IMR-90 (cell line): ENCODE measurements around the gene WDR70. TPM values are rescaled to one million over a fixed set of nuclear protein-coding genes. Genes with fewer than 3 reads are reported as not detected.

Source experiments
- ATAC-seq: fragments of 200-7000 bp; cut with Tn5 transposase; 2 replicates; pipeline ENCODE4 v1.9.1; 2020; ENCODE audit warnings: low read depth, mild to moderate bottlenecking, moderate library complexity
- BruUV-seq: library from RNA; stranded (reverse); fragments of 400-500 nt; replicated peaks from 2 replicates; lab custom pipeline; 2021; lab: Mats Ljungman, UMichigan
- CTCF ChIA-PET: fragments of 300-600 bp; formaldehyde crosslinking; extraction: SDS; loops from one replicate; lab custom pipeline; 2021; ENCODE audit warnings: antibody characterized with exemption; lab: Yijun Ruan, JAX
- POLR2A ChIA-PET: fragments of 300-600 bp; sonication (Branson Sonifier 250); formaldehyde crosslinking; loops from one replicate; lab custom pipeline; 2022; ENCODE audit warnings: antibody characterized with exemption; ENCODE audit not compliant: unreplicated experiment; lab: Charles Lee
- DNase-seq: peaks from one replicate; pipeline ENCODE4 v3.0.0; 2013
- H2AFZ ChIP-seq: replicated peaks from 2 replicates; pipeline ENCODE3; 2013; ENCODE audit warnings: low read length, mild to moderate bottlenecking; ENCODE audit not compliant: poor library complexity
- H2AK5ac ChIP-seq: 2 replicates; pipeline ENCODE4 v1.6.1; 2013; ENCODE audit warnings: low read depth, low read length, inconsistent platforms
- H2AK9ac ChIP-seq: replicated peaks from 2 replicates; pipeline ENCODE3; 2013; ENCODE audit warnings: mild to moderate bottlenecking, low read depth, low read length, moderate library complexity; ENCODE audit not compliant: poor library complexity
- H2BK120ac ChIP-seq: 2 replicates; pipeline ENCODE4 v1.6.1; 2013; ENCODE audit warnings: low read depth, low read length, inconsistent platforms
- H2BK15ac ChIP-seq: 3 replicates; pipeline ENCODE4 v1.6.1; 2013; ENCODE audit warnings: low read depth, low read length, inconsistent platforms
- H2BK20ac ChIP-seq: 2 replicates; pipeline ENCODE4 v1.6.1; 2013; ENCODE audit warnings: low read depth, mild to moderate bottlenecking, inconsistent platforms, low read length, moderate library complexity
- H2BK5ac ChIP-seq: 2 replicates; pipeline ENCODE4 v1.6.1; 2013; ENCODE audit warnings: mild to moderate bottlenecking, low read depth, low read length, inconsistent platforms; ENCODE audit not compliant: poor library complexity, severe bottlenecking
- H3K14ac ChIP-seq: replicated peaks from 2 replicates; pipeline ENCODE4 v1.6.1; 2013; ENCODE audit warnings: low read depth, low read length, inconsistent platforms
- H3K18ac ChIP-seq: 2 replicates; pipeline ENCODE4 v1.6.1; 2013; ENCODE audit warnings: low read depth, low read length, control low read depth
- H3K23ac ChIP-seq: 2 replicates; pipeline ENCODE4 v1.6.1; 2013; ENCODE audit warnings: low read depth, low read length, inconsistent platforms
- H3K27ac ChIP-seq: 2 replicates; pipeline ENCODE4 v1.5.1; 2013; ENCODE audit warnings: mild to moderate bottlenecking, control low read depth, low read length; ENCODE audit not compliant: insufficient read depth
- H3K27me3 ChIP-seq: 2 replicates; pipeline ENCODE4 v1.6.1; 2013; ENCODE audit warnings: low read length; ENCODE audit not compliant: control insufficient read depth, insufficient read depth
- H3K36me3 ChIP-seq: 2 replicates; pipeline ENCODE4 v1.6.1; 2013; ENCODE audit warnings: low read length, mixed read lengths; ENCODE audit not compliant: control insufficient read depth, insufficient read depth
- H3K4ac ChIP-seq: 2 replicates; pipeline ENCODE4 v1.6.1; 2013; ENCODE audit warnings: low read depth, low read length, inconsistent platforms
- H3K4me1 ChIP-seq: 2 replicates; pipeline ENCODE4 v1.6.1; 2013; ENCODE audit warnings: low read length, mixed read lengths; ENCODE audit not compliant: control insufficient read depth, insufficient read depth
- H3K4me2 ChIP-seq: 2 replicates; pipeline ENCODE4 v1.6.1; 2013; ENCODE audit warnings: low read depth, mild to moderate bottlenecking, control low read depth, low read length, moderate library complexity
- H3K4me3 ChIP-seq: 2 replicates; pipeline ENCODE4 v1.5.1; 2013; ENCODE audit warnings: low read depth, mild to moderate bottlenecking, control low read depth, low read length, moderate library complexity; ENCODE audit not compliant: insufficient read depth
- H3K56ac ChIP-seq: 2 replicates; pipeline ENCODE4 v1.6.1; 2013; ENCODE audit warnings: low read length, inconsistent platforms; ENCODE audit not compliant: insufficient read depth; ENCODE audit errors: extremely low read depth
- H3K79me1 ChIP-seq, 2 experiments: 2 replicates each; pipeline ENCODE4 v1.6.1; 2013; ENCODE audit warnings: low read length in 2 of 2, inconsistent platforms in 1 of 2, low read depth in 1 of 2
- H3K9ac ChIP-seq: 2 replicates; pipeline ENCODE4 v1.6.1; 2013; ENCODE audit warnings: low read depth, low read length, control low read depth
- H3K9me1 ChIP-seq: 2 replicates; pipeline ENCODE4 v1.6.1; 2013; ENCODE audit warnings: low read length, inconsistent platforms; ENCODE audit not compliant: insufficient read depth
- H3K9me3 ChIP-seq: 2 replicates; pipeline ENCODE4 v1.6.1; 2013; ENCODE audit warnings: low read length; ENCODE audit not compliant: control insufficient read depth, insufficient read depth
- H4K20me1 ChIP-seq: 2 replicates; pipeline ENCODE4 v1.6.1; 2013; ENCODE audit warnings: low read length, inconsistent platforms; ENCODE audit not compliant: insufficient read depth
- H4K5ac ChIP-seq: 2 replicates; pipeline ENCODE4 v1.6.1; 2013; ENCODE audit warnings: mild to moderate bottlenecking, low read depth, low read length, control low read depth
- H4K8ac ChIP-seq, 2 experiments: 2 replicates each; pipeline ENCODE4 v1.6.1; 2013; ENCODE audit warnings: low read depth in 2 of 2, low read length in 2 of 2, control low read depth in 1 of 2, inconsistent platforms in 1 of 2
- H4K91ac ChIP-seq: 2 replicates; pipeline ENCODE4 v1.6.1; 2013; ENCODE audit warnings: low read depth, low read length, inconsistent platforms; ENCODE audit not compliant: insufficient read depth
- ELK1 ChIP-seq: fragments of 150-350 bp; IDR thresholded peaks from 2 replicates; pipeline ENCODE4 v1.6.1; 2016; ENCODE audit warnings: low read depth, mild to moderate bottlenecking, low read length, moderate library complexity, borderline replicate concordance
- MAFK ChIP-seq: IDR thresholded peaks from 2 replicates; pipeline ENCODE4 v1.6.1; 2012; ENCODE audit warnings: low read depth, low read length, improper control_type of control experiment
- MAZ ChIP-seq: IDR thresholded peaks from 2 replicates; pipeline ENCODE4 v1.6.1; 2012; ENCODE audit warnings: low read depth, mild to moderate bottlenecking, low read length, improper control_type of control experiment, moderate library complexity, borderline replicate concordance
- MXI1 ChIP-seq: IDR thresholded peaks from 2 replicates; pipeline ENCODE4 v1.6.1; 2012; ENCODE audit warnings: low read depth, mild to moderate bottlenecking, low read length, moderate library complexity, borderline replicate concordance
- NFE2L2 ChIP-seq: fragments of 150-350 bp; IDR thresholded peaks from 2 replicates; pipeline ENCODE4 v1.6.1; 2016; ENCODE audit warnings: low read depth, mild to moderate bottlenecking, low read length
- POLR2A ChIP-seq: IDR thresholded peaks from 2 replicates; pipeline ENCODE4 v1.6.1; 2012; ENCODE audit warnings: mild to moderate bottlenecking, low read depth, low read length
- RAD21 ChIP-seq: IDR thresholded peaks from 2 replicates; pipeline ENCODE4 v1.6.1; 2012; ENCODE audit warnings: low read length, improper control_type of control experiment
- RCOR1 ChIP-seq: IDR thresholded peaks from 2 replicates; pipeline ENCODE4 v1.6.1; 2012; ENCODE audit warnings: mild to moderate bottlenecking, low read length, improper control_type of control experiment; ENCODE audit not compliant: insufficient replicate concordance
- RFX5 ChIP-seq: IDR thresholded peaks from 2 replicates; pipeline ENCODE4 v1.8.0; 2012; ENCODE audit warnings: low read depth, mild to moderate bottlenecking, low read length, moderate library complexity
- SMC3 ChIP-seq: fragments of 150-350 bp; IDR thresholded peaks from 2 replicates; pipeline ENCODE4 v1.6.1; 2016; ENCODE audit warnings: low read depth, mild to moderate bottlenecking, antibody characterized with exemption, low read length, moderate library complexity
- WGBS, 2 experiments: methylation state at CpG; one replicate each; pipeline versions ENCODE4 v1.1.5 to v1.1.7; 2013; ENCODE audit warnings: missing lambda C conversion rate in 2 of 2; ENCODE audit not compliant: insufficient read length in 1 of 2; ENCODE audit errors: extremely low coverage in 2 of 2; 5-methylcytosine and 5-hydroxymethylcytosine counted together
- dilution Hi-C: fragments of 300-500 bp; cut with HindIII; formaldehyde crosslinking; loops from one replicate; pipeline ENCODE4 v1.14.3; 2018; ENCODE audit warnings: low sequenced_read_pairs; ENCODE audit not compliant: unreplicated experiment
- in situ Hi-C: fragments of 300-500 bp; cut with MboI; formaldehyde crosslinking; loops from 3 replicates; pipeline ENCODE4 v1.14.3; 2019; ENCODE audit warnings: low sequenced_read_pairs, inconsistent platforms, mixed read lengths
- intact Hi-C: fragments of 100-400 bp; cut with micrococcal nuclease; formaldehyde crosslinking; loops from 2 replicates; pipeline ENCODE4 v1.10.0; 2022
- polyA plus RNA-seq, 3 experiments: library from polyadenylated mRNA; depleted of rRNA; stranded (reverse); fragments of >200 nt; gene quantifications; 2 replicates each; pipeline ENCODE4 v1.2.3, GENCODE V29; 2012; ENCODE audit warnings: low replicate concordance in 1 of 3
- total RNA-seq: library from RNA; depleted of rRNA; stranded (reverse); fragments of >200 nt; gene quantifications from 2 replicates; pipeline ENCODE4 v1.2.3, GENCODE V29; 2012
- TF ChIP-seq, protein P1 (sequence below): conservative IDR thresholded peaks from 2 replicates; pipeline ENCODE4 v1.5.1; 2012; ENCODE audit warnings: mild to moderate bottlenecking, low read depth, low read length, improper control_type of control experiment
- TF ChIP-seq, protein P2 (sequence below): fragments of 150-350 bp; IDR thresholded peaks from 2 replicates; pipeline ENCODE4 v1.6.1; 2017; ENCODE audit warnings: mild to moderate bottlenecking, antibody characterized with exemption, low read length, low read depth

Gene WDR70
- total and polyA plus RNA-seq, 2 of the 4 experiments (the other 2 are of a cell fraction), result 16.7 to 29.9 TPM

DNA sequence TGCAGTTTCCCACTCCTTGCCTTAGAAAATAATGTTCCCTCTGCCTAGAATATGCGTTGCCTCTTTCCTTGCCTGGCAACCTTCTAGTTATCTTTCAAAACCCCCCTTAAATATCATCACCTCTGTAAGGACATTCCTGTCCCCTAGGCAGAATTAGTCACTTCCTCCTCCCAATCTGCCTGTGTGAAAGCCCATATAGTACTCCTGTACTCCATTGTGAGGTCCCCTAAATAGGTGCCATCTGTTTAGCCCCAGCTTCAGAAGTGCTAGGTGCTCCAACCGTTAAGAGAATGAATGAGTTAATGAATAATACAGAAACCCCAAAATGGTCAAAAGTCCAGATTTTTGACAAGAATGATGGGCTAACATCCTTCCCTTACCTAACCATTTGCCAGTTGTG is 279.3 kb downstream of the WDR70 start:
- no peak overlapping the region for H2BK15ac ChIP-seq
- H2BK5ac ChIP-seq, result no peak overlapping the region
- no peak overlapping the region for H2BK20ac ChIP-seq
- in situ Hi-C loops (no loop called here), intact Hi-C loops (no loop called here), dilution Hi-C loops (no loop called here)
- CTCF ChIA-PET, result no interaction called here
- no peak overlapping the region for H2AK9ac ChIP-seq
- WGBS, 2 experiments, result 100% methylated on average over 1 of the region's 2 CpGs; no CpG with 5 or more reads in 1 of the 2 experiments
- no peak overlapping the region for H3K56ac ChIP-seq
- H4K20me1 ChIP-seq, result no peaks in the 10 kb centered on the region
- H3K4me3 ChIP-seq, result no peak overlapping the region
- H4K91ac ChIP-seq, result no peak overlapping the region
- no peak overlapping the region for H2AK5ac ChIP-seq
- H3K4ac ChIP-seq, result no peak overlapping the region
- H2BK120ac ChIP-seq, result no peak overlapping the region
- no peak for TF ChIP-seq NFE2L2
- TF ChIP-seq, protein P1, sequence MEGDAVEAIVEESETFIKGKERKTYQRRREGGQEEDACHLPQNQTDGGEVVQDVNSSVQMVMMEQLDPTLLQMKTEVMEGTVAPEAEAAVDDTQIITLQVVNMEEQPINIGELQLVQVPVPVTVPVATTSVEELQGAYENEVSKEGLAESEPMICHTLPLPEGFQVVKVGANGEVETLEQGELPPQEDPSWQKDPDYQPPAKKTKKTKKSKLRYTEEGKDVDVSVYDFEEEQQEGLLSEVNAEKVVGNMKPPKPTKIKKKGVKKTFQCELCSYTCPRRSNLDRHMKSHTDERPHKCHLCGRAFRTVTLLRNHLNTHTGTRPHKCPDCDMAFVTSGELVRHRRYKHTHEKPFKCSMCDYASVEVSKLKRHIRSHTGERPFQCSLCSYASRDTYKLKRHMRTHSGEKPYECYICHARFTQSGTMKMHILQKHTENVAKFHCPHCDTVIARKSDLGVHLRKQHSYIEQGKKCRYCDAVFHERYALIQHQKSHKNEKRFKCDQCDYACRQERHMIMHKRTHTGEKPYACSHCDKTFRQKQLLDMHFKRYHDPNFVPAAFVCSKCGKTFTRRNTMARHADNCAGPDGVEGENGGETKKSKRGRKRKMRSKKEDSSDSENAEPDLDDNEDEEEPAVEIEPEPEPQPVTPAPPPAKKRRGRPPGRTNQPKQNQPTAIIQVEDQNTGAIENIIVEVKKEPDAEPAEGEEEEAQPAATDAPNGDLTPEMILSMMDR, result no peak
- TF ChIP-seq POLR2A, result no peak
- TF ChIP-seq MAFK, result no peak
- TF ChIP-seq MXI1, result no peak
- TF ChIP-seq RAD21, result no peak
- TF ChIP-seq RFX5, result no peak
- no peak for TF ChIP-seq ELK1
- no peak for TF ChIP-seq RCOR1
- TF ChIP-seq, protein P2, sequence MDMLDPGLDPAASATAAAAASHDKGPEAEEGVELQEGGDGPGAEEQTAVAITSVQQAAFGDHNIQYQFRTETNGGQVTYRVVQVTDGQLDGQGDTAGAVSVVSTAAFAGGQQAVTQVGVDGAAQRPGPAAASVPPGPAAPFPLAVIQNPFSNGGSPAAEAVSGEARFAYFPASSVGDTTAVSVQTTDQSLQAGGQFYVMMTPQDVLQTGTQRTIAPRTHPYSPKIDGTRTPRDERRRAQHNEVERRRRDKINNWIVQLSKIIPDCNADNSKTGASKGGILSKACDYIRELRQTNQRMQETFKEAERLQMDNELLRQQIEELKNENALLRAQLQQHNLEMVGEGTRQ, result no peak
- TF ChIP-seq MAZ, result no peak
- TF ChIP-seq SMC3, result no peak
- no peak overlapping the region for H2AFZ ChIP-seq
- DNase-seq, result no peak
- H3K9me1 ChIP-seq, result no peaks in the 10 kb centered on the region; the same call in 1 of the 2 replicates
- peaks cover 2% of the 10 kb centered on the region; the same call in 1 of the 2 replicates for H3K9me3 ChIP-seq
- 0 out of 4 replicates have a peak, but pooled peaks cover 0 to 2% of the 10 kb centered on the region in 2 experiments for H3K79me1 ChIP-seq
- no TSS peak for BruUV-seq
- no peak overlapping the region for H3K14ac ChIP-seq
- H4K5ac ChIP-seq, result no peak overlapping the region
- no peaks in the 10 kb centered on the region for H3K27me3 ChIP-seq
- H3K18ac ChIP-seq, result no peak overlapping the region
- no peak overlapping the region for H4K8ac ChIP-seq
- no peaks in the 10 kb centered on the region for H3K36me3 ChIP-seq
- no peaks in the 10 kb centered on the region for H3K4me1 ChIP-seq
- ATAC-seq, result no peak
- no peak overlapping the region for H3K27ac ChIP-seq
- H3K23ac ChIP-seq, result no peak overlapping the region
- H3K9ac ChIP-seq, result no peak overlapping the region
- no peak overlapping the region for H3K4me2 ChIP-seq
- POLR2A ChIA-PET, result no interaction called here
